K562 (cell line): ENCODE measurements around the gene NUAK2. TPM values are rescaled to one million over a fixed set of nuclear protein-coding genes. Genes with fewer than 3 reads are reported as not detected.
A peak's percentile ranks its signal among the peaks of the same experiment; 100 is the strongest.

Experiments used
- ADNP ChIP-seq: fragments of 200-800 bp; sonication (Bioruptor generic); IDR thresholded peaks from 2 replicates; pipeline ENCODE4 v1.6.1; 2016; ENCODE audit warnings: missing genetic modification characterization, missing compliant biosample characterization
- ARID2 ChIP-seq: fragments of 450-650 bp; IDR thresholded peaks from 2 replicates; pipeline ENCODE4 v1.6.1; 2017; ENCODE audit warnings: antibody characterized with exemption, mild to moderate bottlenecking
- ATF7 ChIP-seq: fragments of 450-650 bp; IDR thresholded peaks from 2 replicates; pipeline ENCODE4 v1.7.1; 2014; ENCODE audit warnings: mild to moderate bottlenecking, moderate library complexity
- BCOR ChIP-seq: fragments of 450-650 bp; IDR thresholded peaks from 2 replicates; pipeline ENCODE4 v1.6.1; 2016
- BHLHE40 ChIP-seq: IDR thresholded peaks from 2 replicates; pipeline ENCODE4 v1.6.1; 2011; ENCODE audit warnings: low read length, improper control_type of control experiment
- CCAR2 ChIP-seq: fragments of 200-400 bp; formaldehyde crosslinking; IDR thresholded peaks from 2 replicates; pipeline ENCODE4 v1.6.1; 2017; ENCODE audit warnings: mild to moderate bottlenecking, low read depth, low read length
- CTCF ChIP-seq, 3 experiments: IDR thresholded peaks in 2 of 3; conservative IDR thresholded peaks in 1 of 3; 2 replicates each; pipeline ENCODE4 v1.5.1; 2011 to 2012; ENCODE audit warnings: low read length in 3 of 3, mild to moderate bottlenecking in 3 of 3, control low read depth in 2 of 3, improper control_type of control experiment in 1 of 3, inconsistent platforms in 1 of 3, low read depth in 1 of 3, mixed read lengths in 1 of 3, moderate library complexity in 1 of 3; ENCODE audit not compliant: insufficient read depth in 2 of 3
- EP300 ChIP-seq: IDR thresholded peaks from 2 replicates; pipeline ENCODE4 v1.6.1; 2012; ENCODE audit warnings: low read length, improper control_type of control experiment
- KLF16 ChIP-seq: IDR thresholded peaks from 2 replicates; pipeline ENCODE4 v1.6.1; 2016; ENCODE audit warnings: antibody characterized with exemption
- MAFK ChIP-seq: IDR thresholded peaks from 2 replicates; pipeline ENCODE4 v1.6.1; 2011; ENCODE audit warnings: low read length, improper control_type of control experiment
- MYNN ChIP-seq, 2 experiments: sonication (generic); formaldehyde crosslinking in 1 of 2; IDR thresholded peaks; 2 replicates each; pipeline versions ENCODE4 v1.5.0 to v1.6.1; 2016 to 2020; ENCODE audit warnings: antibody characterized with exemption in 1 of 2, missing genetic modification reagents in 1 of 2
- NFE2L1 ChIP-seq: fragments of 450-650 bp; IDR thresholded peaks from 2 replicates; pipeline ENCODE4 v1.6.1; 2016; ENCODE audit warnings: missing genetic modification characterization, low read depth, mild to moderate bottlenecking, missing compliant biosample characterization, moderate library complexity, borderline replicate concordance
- RBFOX2 ChIP-seq: fragments of 200-400 bp; formaldehyde crosslinking; IDR thresholded peaks from 2 replicates; pipeline ENCODE4 v1.6.1; 2017; ENCODE audit warnings: low read depth, mild to moderate bottlenecking, low read length, moderate library complexity
- RBM39 ChIP-seq: fragments of 200-400 bp; formaldehyde crosslinking; optimal IDR thresholded peaks from 2 replicates; pipeline ENCODE3; 2018; ENCODE audit warnings: low read depth, low read length
- SMARCA4 ChIP-seq: fragments of 450-650 bp; IDR thresholded peaks from 2 replicates; pipeline ENCODE4 v1.6.1; 2016
- SMC3 ChIP-seq: conservative IDR thresholded peaks from 2 replicates; pipeline ENCODE4 v1.6.1; 2011; ENCODE audit warnings: low read depth, low read length, improper control_type of control experiment; ENCODE audit not compliant: insufficient read depth
- SNRNP70 ChIP-seq: fragments of 200-400 bp; formaldehyde crosslinking; optimal IDR thresholded peaks from 2 replicates; pipeline ENCODE3; 2017; ENCODE audit warnings: low read depth, low read length
- SP1 ChIP-seq: sonication (generic); formaldehyde crosslinking; IDR thresholded peaks from 2 replicates; pipeline ENCODE4 v1.8.1; 2022; ENCODE audit warnings: mild to moderate bottlenecking, missing genetic modification reagents
- TBL1XR1 ChIP-seq, 2 experiments: IDR thresholded peaks; 2 replicates each; pipeline ENCODE4 v1.6.1; 2012; ENCODE audit warnings: improper control_type of control experiment in 2 of 2, low read length in 2 of 2, mild to moderate bottlenecking in 1 of 2
- USF1 ChIP-seq: sonication (generic); formaldehyde crosslinking; IDR thresholded peaks from 2 replicates; pipeline ENCODE4 v1.9.0; 2022; ENCODE audit warnings: mild to moderate bottlenecking, missing genetic modification reagents
- XRCC5 ChIP-seq: fragments of 200-400 bp; formaldehyde crosslinking; IDR thresholded peaks from 2 replicates; pipeline ENCODE4 v1.6.1; 2017; ENCODE audit warnings: low read depth, mild to moderate bottlenecking, low read length
- YY1 ChIP-seq, 3 experiments: IDR thresholded peaks; 2 replicates each; pipeline ENCODE4 v1.6.1; 2011; ENCODE audit warnings: low read length in 2 of 3, mild to moderate bottlenecking in 2 of 3, moderate library complexity in 2 of 3, borderline replicate concordance in 1 of 3, control low read depth in 1 of 3, low read depth in 1 of 3; ENCODE audit not compliant: insufficient read depth in 3 of 3, insufficient replicate concordance in 2 of 3, control insufficient read depth in 1 of 3, insufficient read length in 1 of 3; ENCODE audit errors: extremely low read depth in 1 of 3
- ZC3H11A ChIP-seq: IDR thresholded peaks from 2 replicates; pipeline ENCODE4 v1.6.1; 2012; ENCODE audit warnings: low read depth, low read length, improper control_type of control experiment
- ZFP91 ChIP-seq: sonication (generic); formaldehyde crosslinking; IDR thresholded peaks from 2 replicates; pipeline ENCODE4 v1.8.0; 2022; ENCODE audit warnings: mild to moderate bottlenecking, missing genetic modification reagents
- ZKSCAN1 ChIP-seq: fragments of 150-350 bp; IDR thresholded peaks from 2 replicates; pipeline ENCODE4 v1.6.1; 2016; ENCODE audit warnings: low read depth, low read length
- ZKSCAN3 ChIP-seq: fragments of 250-450 bp; sonication (Bioruptor Pico); IDR thresholded peaks from 2 replicates; pipeline ENCODE4 v1.4.0; 2020
- ZZZ3 ChIP-seq: fragments of 450-650 bp; IDR thresholded peaks from 2 replicates; pipeline ENCODE4 v1.6.1; 2016; ENCODE audit warnings: antibody characterized with exemption, mild to moderate bottlenecking, moderate library complexity
- polyA plus RNA-seq, 8 experiments: library from polyadenylated mRNA; depleted of rRNA in 4 of 8; stranded (reverse) in 5 of 8; unstranded in 3 of 8; fragments of >200 nt; fragmentation: Nextera tagmentation in 2 of 8; fragmentation: Illumina TruSeq in 1 of 8; extraction: Ambion mirVana in 2 of 8; extraction: Trizol in 1 of 8; gene quantifications; 2 replicates each; pipeline versions ENCODE4 v1.2.1 to v1.2.3, GENCODE V29; 2011 to 2014; ENCODE audit warnings: inconsistent platforms in 1 of 8, missing spikeins in 1 of 8
- total RNA-seq, 7 experiments: library from RNA; depleted of rRNA in 6 of 7; stranded (reverse); fragments of >200 nt in 6 of 7; fragmentation: Illumina TruSeq in 2 of 7; extraction: Trizol in 2 of 7; gene quantifications; 2 replicates each; pipeline versions ENCODE4 v1.2.1 to v1.2.3, GENCODE V29; 2011 to 2021; ENCODE audit warnings: low replicate concordance in 1 of 7

The NUAK2 gene
- total and polyA plus RNA-seq, 9 of the 15 experiments (the other 6 are each of a cell fraction or from before 2014, with no cell fraction given): 0.04 to 0.44 (median 0.14) TPM

- TF ChIP-seq BHLHE40 (peak; percentile 61), MAFK (peak; percentile 31; the same call in 1 of the 2 replicates), ADNP (tag) (no peak), ZKSCAN3 (CRISPR knock-in tag) (no peak), EP300 (0 out of 2 replicates have a peak, but pooled peaks have one; percentile 12), SNRNP70 (no peak), XRCC5 (peak; percentile 59; the same call in 1 of the 2 replicates), USF1 (0 out of 2 replicates have a peak, but pooled peaks have one; percentile 5), KLF16 (peak; percentile 36; the same call in 1 of the 2 replicates), CCAR2 (no peak), ZFP91 (CRISPR knock-in tag) (no peak), YY1 (IDR thresholded peaks at IDR 0.05; ENCODE audit: borderline replicate concordance in 1 of 3, control insufficient read depth in 1 of 3, extremely low read depth in 1 of 3, insufficient read depth in 3 of 3, insufficient read length in 1 of 3, insufficient replicate concordance in 2 of 3, low read depth in 1 of 3, low read length in 2 of 3) (peak in 2 of 3 experiments; percentile 62 to 74), SP1 (CRISPR knock-in tag) (no peak), SMC3 (peak; percentile 97), RBFOX2 (no peak), ARID2 (peak; percentile 93), NFE2L1 (no peak), ATF7 (peak; percentile 43; the same call in 1 of the 2 replicates), RBM39 (no peak), TBL1XR1 (IDR thresholded peaks at IDR 0.05; ENCODE audit: low read length in 2 of 2) (0 out of 4 replicates have a peak, but pooled peaks of 1 of the 2 experiments have one; percentile 23), SMARCA4 (no peak), MYNN (IDR thresholded peaks at IDR 0.05) (0 out of 2 replicates have a peak, but pooled peaks have one; percentile 31), MYNN (CRISPR knock-in tag; IDR thresholded peaks at IDR 0.05) (no peak), CTCF (IDR thresholded peaks at IDR 0.05 in 2 of 3, conservative IDR thresholded peaks at IDR 0.05 in 1 of 3; ENCODE audit: insufficient read depth in 2 of 3, low read depth in 1 of 3, low read length in 3 of 3) (peak; percentile 96 to 99 (median 98)), ZZZ3 (no peak), ZKSCAN1 (peak; percentile 22; the same call in 1 of the 2 replicates), ZC3H11A (peak; percentile 63; the same call in 1 of the 2 replicates), BCOR (no peak)
Measured at GRCh38 chr1:205273551-205273982, 48.0 kb downstream of the NUAK2 start (continued).
